HG03135 (cell line): Measurements from ENCODE around the gene SNAP91.
"Not testable (repeated sequence)": the region's sequence is repeated elsewhere in the genome, so short reads cannot be mapped to it uniquely, and the experiment has no call there.

Experiments used
- ATAC-seq: cut with Tn5 transposase; IDR thresholded peaks from one replicate; pipeline ENCODE4 v1.9.1; 2021; ENCODE audit warnings: mild to moderate bottlenecking, moderate library complexity; ENCODE audit not compliant: unreplicated experiment

Gene SNAP91

GRCh38 chr6:83633149-83633548 is 75.8 kb downstream of the SNAP91 start:
- ATAC-seq: no peak

DNA sequence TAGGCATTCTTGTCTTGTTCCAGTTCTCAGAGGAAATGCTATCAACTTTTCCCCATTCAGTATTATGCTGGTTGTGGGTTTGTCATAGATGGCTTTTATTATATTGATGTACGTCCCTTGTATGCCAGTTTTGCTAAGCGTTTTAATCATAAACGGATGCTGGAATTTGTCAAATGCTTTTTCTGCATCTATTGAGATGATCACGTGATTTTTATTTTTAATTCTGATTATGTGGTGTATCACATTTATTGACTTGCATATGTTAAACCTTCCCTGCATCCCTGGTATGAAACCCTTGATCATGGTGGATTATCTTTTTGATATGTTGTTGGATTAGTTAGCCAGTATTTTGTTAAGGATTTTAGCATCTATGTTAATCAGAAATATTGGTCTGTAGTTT is 79.0 kb downstream of the SNAP91 start:
- ATAC-seq: not testable (repeated sequence)

DNA sequence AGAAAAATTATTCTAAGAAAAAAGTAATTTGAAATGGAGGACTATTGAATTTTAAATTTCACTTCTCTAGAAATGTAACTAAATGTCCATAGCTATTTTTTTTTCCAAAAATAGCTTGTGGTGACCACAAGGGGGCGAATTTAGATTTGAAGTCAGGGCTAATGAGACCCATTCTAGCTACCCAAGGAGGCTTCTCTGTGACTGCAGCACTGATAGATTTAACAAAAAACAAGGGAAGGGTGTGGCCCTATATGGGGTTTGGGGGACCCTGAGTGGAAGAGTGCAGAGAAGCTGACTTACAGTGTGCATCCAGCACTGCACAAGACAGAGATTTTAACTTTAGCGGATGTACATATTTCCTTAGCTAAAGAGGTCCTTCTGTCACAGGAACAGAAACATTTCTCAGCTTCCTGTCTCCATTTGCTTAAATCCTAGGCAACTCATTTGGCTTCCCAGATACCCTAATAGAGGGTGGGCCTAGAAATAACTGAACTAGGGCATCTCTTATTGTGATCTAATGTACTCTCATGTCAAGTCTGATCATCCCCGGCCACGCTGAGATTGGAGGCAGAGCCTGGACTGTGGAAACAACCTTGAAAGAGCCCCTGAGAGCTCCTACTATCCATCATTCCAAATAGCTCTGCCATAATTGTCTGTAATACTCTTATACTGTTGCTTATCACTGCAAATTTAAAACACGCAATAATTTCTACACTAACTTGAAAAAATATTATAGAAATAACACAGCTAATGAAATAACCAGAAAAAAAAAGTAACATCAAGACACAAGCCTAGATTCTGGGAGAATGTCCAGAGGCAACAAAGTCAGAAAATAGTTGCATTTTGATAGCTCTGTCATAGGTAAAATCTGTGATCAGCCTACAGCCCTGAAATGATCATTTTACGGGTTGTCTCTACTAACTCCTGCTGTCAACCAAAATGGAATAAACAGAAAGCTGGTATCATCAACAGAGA is 93.6 kb downstream of the SNAP91 start:
- ATAC-seq: no peak

GRCh38 chr6:83613378-83613777 is 95.5 kb downstream of the SNAP91 start:
- no peak for ATAC-seq

DNA sequence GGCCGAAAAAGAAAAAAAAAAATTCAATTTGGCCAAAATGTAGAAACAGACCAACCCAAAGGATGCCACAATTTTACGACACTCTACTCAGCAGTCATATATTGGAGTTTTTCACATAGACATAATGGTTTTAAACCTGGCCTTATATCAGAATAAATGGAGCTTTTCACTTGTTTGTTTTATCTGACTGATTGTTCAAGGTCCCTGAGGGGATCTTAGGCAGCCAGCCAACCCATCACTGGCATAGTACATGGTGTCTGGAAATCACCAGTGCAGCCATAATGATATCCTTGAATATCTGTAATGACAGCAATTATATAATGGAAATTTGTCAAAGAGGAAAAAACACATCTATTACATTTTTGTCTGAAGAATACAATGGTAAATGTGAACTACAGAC is 99.7 kb downstream of the SNAP91 start:
- ATAC-seq: no peak

DNA sequence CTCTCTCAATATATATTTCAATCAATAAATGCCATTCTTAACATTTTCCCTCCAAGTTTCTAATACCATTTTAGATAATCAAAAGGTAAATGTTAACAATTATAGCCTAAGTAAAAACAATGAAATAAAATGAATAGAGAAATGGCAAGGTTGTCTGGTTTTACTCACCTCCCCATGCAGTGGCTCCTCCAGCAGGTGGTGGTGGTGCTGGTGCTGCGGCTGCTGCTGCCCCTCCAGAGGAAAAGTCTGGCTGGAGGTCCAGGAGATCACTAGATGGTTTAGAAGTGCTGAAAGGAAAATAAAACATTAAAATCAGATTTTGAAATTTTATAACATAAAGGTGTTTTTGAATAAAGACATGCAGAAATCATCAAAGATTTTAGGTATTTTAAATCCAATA is 103.4 kb downstream of the SNAP91 start:
- no peak for ATAC-seq

- ATAC-seq: no peak
Observed at GRCh38 chr6:83603551-83603950, 105.3 kb downstream of the SNAP91 start.

- no peak for ATAC-seq
Observed at GRCh38 chr6:83601119-83601518, 107.8 kb downstream of the SNAP91 start.

- no peak for ATAC-seq
Observed at GRCh38 chr6:83600459-83600858, 108.4 kb downstream of the SNAP91 start.

DNA sequence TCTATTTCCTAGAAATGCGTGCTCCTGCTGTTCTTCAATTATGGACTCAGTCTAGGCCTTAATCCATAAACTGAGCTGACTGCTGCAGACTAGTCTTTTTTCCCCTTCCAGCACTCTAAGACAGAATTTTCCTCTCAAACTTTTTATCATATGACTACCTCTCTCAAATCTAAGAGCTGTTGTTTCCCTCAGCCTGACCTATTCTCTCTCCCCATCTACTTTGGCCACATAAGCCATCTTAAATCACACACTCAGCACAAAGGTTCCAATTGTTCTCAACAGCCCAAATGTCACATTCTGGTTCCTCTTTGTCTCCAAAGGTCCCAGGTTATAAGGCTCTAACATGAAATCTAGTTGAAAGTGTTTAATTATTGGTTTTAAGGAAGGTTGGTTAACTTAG is 111.4 kb downstream of the SNAP91 start:
- no peak for ATAC-seq

- no peak for ATAC-seq
Observed at GRCh38 chr6:83597051-83597450, 111.8 kb downstream of the SNAP91 start.

DNA sequence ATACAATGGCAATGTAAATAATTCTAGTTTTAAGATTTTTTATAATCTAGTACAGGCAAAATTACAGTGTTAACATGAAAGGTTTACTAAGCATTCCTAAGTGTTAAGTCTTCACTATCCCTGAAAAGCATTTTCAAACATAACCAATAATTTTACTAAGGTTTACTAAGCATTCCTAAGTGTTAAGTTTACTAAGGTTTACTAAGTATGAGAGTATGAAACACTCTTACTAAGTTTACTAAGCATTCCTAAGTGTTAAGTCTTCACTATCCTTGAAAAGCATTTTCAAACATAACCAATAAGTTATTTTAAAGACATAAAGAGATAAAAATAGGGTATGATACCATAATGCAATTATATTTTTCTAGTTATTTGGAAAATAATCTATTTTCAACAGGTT is 114.0 kb downstream of the SNAP91 start:
- no peak for ATAC-seq

DNA sequence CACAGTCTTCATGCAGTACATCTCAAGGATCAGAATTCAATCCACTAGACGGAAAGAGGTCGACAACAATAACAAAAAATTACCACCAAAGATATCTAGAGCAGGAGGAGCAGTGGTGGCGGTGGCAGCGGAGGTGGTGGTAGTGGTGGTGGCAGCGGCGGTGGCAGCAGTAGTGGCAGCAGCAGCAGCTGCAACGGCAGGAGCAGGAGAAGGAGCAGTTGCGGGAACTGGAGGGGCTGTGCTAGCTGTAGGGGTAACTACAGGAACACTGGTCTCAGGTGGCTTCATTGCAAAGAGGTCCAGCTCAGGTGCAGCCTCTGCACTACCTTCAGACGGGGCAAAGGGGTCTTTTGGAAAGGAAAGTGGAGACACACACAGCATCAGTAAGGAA is 115.5 kb downstream of the SNAP91 start:
- no peak for ATAC-seq

DNA sequence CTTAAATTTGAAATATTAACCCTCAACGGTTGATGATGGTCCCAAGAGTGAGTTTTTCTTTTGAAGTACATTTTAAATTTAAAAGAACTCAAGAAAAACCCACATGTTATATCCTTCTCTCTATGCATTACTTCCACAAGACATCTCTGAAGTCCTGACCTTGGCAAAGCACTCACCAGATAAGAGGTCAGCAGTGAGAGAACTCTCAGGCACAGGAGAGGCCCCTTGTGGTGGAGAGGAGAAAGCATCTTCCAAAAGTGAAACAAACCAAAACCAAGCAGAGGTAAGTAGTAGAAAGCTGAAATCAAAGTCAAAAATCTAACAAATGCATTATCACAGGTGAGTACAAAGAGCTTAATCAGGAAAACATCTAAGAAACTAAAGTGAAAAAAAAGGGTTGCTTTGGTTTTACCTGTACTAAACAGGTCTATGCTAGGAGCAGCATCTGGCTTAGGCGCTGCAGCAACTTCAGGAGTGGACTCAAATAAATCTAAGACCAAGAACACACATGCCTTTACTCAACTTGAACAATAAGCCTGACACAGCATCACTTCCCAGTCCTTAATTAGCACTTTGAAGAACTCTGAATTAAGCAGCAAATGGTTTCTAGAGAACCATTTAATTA is 116.0 kb downstream of the SNAP91 start:
- ATAC-seq: peak; percentile 88

DNA sequence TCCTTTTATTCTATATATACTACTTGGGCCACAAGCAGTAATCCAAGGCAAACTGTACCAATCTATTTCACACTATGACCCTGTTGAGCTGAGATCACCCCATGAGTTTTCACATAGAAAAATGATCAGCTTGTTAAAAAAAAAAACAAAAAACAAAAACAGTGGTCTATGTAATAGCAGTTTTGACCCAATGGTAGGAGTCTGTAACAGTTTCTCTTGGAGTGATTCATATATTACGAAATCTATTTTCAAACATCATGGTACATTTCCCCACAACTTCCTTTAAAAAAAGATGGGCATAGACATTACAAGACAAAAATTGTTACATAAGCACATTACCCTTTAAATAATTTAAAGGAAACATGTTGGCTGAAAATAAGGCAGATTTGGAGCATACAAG is 118.5 kb downstream of the SNAP91 start:
- no peak for ATAC-seq

DNA sequence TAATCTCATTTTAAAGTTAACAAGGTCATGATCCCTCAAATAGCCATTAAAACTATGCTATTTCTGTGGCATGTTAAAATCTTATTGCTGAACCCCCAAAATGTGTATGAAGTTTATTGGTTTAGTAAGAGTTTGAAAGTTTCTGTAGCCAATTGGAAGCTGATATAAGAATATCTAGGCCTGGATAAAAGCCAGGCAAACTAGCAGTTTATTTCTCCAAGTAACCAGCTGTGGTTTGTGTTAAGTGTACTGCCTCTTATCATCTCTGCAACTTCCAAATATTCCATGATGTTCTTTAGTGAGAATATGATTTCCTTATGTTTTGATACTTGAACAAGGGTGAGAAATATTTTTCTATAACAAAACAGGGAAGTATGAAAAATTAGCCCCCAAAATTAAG is 119.8 kb downstream of the SNAP91 start:
- ATAC-seq: no peak

DNA sequence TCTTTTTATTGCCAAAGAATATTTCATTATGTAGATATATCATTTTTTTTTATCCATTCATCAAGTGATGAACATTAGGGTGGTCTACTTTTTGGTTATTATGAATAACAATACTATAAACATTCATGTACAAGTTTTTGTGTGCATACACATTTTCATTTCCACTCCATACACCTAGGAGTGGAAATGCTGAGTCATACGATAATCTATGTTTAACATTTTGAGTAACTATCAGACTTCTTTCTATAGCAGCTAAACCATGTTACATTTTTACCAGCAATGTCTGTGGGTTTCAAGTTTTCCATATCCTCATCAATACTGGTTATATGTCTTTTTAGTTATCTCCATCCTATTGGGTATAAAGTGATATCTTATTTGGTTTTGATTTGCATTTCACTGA is 130.8 kb downstream of the SNAP91 start:
- ATAC-seq: no peak

DNA sequence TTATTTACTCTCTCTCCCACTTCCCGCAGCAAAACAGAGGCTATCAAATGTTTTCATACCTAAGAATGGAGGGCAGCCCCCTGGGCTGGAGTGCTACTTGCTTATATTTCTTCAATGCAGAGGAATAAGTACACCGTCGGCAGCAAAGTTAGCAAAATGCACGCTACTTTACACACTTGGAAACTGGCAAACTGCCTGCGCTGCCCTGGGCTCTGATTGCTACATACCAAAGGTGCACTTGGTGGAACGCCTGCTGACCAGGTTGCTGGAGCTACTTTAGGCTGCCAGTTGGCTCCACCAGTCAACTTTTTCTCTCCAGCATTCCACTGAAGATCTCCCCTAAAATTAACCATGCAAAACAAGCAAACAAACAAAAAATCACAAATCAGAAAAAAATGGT is 134.1 kb downstream of the SNAP91 start:
- ATAC-seq: no peak

GRCh38 chr6:83571663-83572185 is 137.2 kb downstream of the SNAP91 start:
- ATAC-seq: not testable (repeated sequence)

- ATAC-seq: no peak
Observed at GRCh38 chr6:83558975-83559374, 149.9 kb downstream of the SNAP91 start.

GRCh38 chr6:83556871-83557270 is 152.0 kb downstream of the SNAP91 start:
- ATAC-seq: no peak

GRCh38 chr6:83551748-83552147 is 157.2 kb downstream of the SNAP91 start:
- not testable (repeated sequence) for ATAC-seq
